ENCODE results near the gene PACSIN1. TPM values are rescaled to one million over a fixed set of nuclear protein-coding genes. Genes with fewer than 3 reads are reported as not detected.
A peak's percentile ranks its signal among the peaks of the same experiment; 100 is the strongest.
"Not testable (repeated sequence)": the region's sequence is repeated elsewhere in the genome, so short reads cannot be mapped to it uniquely, and the experiment has no call there.

PACSIN1 gene
- polyA plus RNA-seq, 12 donors = 0.43 to 3.0 (median 1.2) TPM; not detected in 2

DNA sequence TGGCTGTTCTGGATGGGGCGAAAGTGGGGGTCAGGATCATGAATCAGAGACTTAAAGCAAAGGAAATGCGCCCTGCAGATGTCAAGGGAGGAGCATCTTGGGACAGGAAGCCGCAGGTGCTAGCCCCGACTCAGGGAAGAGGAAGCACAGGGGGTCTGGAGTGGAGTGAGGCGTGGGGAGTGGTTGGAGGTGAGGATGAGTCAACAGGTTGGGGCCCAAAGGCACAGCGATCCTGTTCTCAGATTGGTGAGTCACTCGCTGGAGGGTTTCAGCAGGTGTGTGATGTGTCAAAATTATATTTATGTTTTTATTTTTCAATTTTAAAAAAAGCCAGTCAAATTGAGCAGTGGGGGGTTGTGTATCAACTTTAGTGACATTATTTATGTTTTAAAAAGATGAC is 19.0 kb downstream of the PACSIN1 start:
- no peak for DNase-seq

DNA sequence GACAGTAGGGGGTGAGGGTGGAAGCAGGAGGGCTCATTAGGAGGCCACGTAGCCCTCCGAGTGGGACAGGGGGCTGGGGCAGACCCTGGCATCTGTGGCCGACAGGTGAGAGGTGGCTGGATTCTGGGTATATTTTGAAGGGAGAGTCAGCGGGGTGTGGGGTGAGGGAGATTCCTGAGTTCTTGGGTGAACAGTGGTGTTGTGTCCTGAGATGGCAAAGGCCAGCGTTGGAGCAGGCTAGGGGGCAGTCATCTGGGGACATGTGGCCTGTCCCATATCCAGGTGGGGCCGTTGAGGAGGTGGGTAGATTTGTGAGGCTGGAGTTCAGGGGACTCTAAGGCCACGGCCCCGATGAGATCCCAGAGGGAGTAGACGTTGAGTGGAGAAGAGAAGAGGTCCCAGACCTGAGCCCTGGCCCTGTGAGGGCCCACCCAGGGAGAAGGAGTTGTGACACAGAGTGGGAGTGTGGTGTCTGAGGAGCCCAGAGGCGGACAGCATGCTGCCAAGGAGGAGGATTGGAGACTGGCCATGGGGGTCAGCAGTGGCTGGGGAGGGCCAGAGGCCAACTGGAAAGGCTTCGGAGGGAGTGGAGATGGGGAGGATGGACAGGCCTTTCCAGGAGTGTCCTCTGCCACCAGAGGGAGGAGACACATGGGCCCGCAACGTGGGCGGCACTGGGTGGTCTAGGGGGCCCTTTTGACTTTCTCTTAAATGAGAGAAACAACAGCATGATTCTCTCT is 19.6 kb downstream of the PACSIN1 start:
- DNase-seq = no peak

DNA sequence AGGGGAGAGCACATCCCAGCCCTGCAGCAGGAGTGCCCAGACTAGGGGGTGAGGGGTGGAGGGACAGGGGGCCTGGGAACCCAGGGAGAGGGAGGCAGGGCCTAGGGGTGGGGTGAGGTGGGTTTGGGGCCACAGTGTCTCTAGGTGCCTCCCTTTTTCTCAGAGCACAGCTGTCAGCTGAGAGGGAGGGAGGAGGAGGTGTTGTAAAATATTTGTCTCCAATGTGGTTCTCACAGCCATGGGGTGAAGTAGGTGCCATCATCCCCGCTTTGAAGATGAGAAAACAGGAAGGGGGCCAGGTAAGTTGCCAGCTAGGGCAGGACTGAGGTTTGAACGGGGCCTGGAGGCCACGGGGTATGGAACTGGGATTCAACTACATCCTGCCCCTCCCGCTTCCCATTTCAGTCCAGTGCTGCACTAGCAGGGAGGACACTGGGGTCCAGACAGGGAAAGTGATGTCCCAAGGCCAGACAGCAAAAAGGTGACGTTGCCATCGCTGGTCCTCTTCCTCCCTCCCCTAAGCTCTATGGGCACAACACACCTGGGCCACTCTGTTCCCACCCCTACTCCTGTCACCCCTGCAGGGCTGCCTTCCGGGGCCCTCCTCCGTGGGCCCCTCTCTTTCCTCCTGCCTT is 20.3 kb downstream of the PACSIN1 start:
- DNase-seq = no peak

DNA sequence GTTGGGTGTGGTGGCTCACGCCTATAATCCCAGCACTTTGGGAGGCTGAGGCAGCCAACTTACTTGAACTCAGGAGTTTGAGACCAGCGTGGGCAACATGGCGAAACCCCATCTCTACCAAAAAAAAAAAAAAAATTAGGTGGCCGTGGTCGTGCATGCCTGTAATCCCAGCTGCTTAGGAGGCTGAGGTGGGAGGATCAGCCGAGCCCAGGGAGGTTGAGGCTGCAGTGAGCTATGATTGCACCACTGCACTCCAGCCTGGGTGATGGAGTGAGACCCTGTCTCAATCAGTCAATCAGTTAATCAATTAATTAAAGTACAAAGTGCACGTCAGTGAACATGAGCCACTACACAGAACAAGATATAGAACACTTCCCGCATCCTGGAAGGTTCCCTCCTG is 21.0 kb downstream of the PACSIN1 start:
- DNase-seq = not testable (repeated sequence)

DNA sequence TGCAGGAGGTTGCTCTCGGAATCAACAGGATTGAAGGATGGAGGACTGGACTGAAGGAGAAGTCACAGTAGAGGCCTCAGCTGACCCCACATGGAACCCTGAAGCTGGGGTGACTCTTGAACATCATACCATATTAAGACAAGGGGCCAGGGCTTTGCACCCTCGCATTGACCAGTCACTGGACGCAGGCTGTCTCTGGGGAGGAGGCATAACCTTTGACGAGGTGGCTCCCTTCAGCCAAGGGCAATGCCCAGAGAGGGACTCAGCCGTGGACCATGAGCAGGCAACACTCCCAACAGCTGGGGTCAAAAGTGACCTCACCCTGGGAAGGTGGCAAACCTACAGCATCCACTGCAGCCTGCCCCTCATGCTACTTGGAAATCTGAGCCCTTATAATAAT is 21.7 kb downstream of the PACSIN1 start:
- DNase-seq = no peak

DNA sequence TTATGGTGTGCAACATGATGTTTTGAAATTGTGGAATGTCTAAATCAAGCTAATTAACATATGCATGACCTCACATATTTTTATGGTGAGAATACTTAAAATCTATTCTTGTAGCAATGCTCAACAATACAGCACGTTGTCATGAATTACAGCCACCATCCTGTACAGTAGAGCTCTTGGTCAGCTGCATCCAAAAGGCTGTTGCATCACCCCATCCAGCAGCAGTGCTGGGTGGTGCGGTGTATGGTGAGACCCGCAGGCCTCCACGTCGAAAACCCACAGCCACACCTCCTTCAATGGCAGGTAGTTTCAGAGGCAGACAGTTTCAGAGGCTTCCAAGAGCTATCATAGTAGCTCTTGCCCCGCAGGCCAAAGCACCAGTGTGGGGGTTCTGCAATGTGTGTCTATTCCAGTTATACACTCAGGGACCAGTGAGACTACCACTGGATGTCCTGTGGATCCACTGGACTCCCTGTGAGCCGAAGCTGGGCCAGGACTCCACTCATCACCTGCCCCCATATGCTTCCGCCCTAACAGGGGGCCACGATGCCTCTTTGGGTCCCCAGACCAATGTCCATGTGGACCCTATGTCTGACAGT is 23.4 kb downstream of the PACSIN1 start:
- no peak for DNase-seq

DNA sequence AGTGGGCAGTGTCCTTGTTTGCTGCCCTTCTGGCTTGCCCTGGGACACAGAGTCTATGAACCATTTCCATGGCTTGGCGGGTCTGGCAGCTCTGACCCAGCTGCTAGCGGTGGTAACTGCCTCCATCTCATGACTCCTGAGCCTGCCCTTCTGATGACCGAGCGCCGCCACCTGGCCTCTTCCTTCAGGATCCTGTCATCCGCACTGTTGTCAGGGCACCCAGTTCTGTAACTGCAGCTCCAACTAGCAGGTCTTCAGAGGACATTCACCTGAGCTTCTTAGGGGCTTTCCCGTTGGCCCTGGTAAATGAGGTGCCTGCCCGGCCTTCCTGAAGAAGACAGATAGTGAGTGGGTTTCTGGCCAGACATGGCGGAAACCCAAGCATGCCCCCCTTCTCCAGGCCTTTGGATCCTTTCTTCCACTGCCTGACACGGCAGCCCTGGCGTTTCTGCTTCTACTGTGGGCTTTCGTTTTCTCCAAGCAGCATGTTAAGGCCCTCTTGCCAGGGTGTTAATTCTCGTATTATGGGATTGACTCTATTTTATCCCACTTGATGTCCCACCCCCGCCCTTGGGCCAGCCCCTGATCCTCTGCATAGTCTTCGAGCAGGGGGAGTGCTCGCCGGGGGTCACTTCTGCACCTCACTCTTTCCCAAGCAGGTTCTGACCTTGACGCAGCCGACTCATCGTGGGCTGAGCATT is 24.7 kb downstream of the PACSIN1 start:
- DNase-seq = no peak

DNA sequence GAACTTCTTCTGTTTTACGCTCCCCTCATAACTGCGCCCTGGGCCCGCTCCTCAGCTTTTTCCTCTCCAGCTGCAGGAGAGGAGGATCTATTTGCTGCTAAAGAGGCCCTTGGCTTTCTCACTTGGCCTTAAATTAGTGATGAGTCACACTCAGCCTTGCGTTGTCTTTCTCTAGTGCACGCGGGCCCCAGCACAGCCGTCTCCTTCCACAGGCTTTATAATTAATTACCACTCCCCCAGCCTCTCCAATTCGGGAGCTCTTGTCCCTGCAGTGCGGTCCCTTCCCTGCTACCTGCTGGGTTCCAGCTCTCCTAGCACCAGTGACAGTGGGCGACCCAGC is 25.2 kb downstream of the PACSIN1 start:
- DNase-seq = peak; percentile 69

DNA sequence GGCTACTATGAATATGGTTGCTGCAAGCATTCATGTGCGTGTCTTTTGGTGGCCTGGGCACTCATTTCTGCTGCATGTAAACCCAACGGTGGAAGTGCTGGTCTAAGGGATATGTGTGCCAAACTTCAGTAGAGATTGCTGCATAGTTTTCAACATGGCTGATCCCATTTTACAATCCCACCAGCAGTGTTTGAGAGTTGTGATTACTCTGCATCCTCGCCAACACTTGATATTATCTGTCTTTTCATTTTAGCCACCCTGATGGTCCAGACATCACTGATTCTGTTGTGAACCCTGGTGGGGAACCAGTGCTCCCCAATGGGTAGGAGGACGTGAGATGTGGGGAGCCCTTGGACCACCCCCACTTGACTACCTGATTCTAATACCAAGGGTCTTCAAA is 27.5 kb downstream of the PACSIN1 start:
- no peak for DNase-seq

DNA sequence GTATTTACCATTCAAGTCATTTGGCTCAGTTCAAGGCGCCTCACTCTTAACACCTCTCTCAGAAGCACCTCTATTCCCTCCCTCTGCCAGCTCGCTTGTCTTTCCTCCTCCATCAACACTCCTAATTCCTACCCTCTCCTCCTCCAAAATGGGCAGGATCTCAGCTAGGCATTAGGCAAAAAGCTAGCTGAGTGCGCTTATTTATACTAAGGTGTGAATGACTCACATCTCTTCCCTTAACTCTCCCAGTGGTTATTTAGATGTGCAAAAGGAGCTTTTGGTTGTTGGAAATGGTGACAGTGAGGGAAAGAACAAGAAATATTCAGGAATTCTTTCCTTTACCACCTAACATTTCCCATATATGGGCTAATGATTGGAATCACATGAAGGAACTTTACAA is 29.1 kb downstream of the PACSIN1 start:
- no peak for DNase-seq

DNA sequence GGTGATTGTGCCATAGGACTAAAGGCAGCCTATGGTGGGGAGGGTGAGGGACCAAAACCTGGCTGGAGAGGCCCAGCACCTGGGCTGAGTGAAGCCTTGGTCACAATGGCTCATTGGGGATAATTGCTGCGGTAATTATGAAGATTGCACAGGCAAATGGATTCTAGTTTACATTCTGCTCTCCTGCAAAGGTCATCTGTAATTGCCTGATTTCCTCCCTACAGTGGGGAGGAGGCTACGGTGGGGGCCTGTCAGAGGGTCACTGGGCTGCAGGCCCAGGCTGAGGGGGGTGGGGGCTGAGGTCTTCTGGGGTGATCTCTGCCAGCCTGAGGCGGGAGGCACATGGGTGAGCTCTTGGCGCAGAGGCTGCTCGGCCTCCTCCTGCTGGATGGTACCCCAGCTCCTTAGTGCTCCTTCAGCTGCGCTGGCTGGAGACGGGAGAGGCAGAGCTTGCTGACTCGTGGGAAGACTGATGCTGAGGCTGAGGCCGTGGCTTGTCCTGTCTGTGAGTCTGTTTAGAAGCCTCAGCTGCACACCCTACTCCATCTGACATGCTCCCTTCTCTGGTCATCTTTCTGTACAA is 30.3 kb downstream of the PACSIN1 start:
- no peak for DNase-seq

DNA sequence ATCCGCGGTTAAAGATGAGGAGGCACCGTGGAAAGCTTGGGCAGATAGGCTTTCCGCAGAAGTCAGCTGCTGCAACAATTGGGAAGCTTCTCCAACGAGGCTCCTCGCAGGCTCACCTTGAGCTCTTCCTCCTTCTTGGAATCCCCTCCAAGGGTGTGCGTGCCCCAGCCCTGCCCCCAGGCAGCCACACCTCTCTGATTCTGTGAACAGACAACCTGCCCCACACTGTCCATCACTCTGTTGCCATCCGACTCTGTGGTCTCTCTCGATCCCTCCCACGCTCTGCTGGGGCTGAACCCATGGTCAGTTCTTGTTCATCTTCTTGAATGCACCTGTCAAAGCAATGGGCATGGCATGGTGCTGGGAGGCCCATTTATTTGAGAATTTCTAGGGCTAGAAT is 31.5 kb downstream of the PACSIN1 start:
- no peak for DNase-seq

DNA sequence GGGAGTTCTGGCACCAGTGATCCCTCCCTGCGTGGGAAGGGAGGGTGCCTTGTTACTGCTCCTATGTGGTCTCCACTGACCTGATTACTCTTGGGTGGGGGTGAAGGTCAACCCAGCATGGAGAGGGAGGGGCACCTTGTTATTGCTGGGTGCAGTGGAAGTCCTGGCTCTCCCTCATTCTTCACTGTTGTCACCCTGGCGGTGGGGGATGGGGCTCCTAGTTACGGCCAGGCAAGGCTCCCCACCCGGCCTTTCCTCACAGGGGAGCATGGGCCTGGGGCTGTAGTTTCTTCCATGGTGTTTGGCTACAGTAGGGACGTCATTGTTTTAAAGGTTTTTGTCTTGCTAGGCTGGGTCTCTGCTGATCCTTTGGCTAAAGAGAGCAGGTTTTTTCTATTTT is 40.8 kb downstream of the PACSIN1 start:
- no peak for DNase-seq

DNA sequence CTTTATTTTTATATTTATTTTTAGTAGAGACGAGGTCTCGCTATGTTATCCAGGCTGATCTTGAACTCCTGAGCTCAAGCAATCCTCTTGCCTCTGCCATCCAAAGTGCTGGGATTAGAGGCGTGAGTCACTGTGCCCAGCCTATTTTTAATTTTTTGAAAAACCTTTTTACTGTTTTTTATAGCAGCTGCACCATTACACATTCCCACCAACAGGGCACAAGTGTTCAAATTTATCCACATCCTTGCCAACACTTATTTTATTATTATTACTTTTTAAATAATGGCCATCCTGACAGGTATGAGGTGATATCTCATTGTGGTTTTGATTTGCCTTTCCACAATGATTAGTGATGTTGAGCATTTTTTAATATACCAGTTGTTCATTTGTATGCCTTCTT is 42.5 kb downstream of the PACSIN1 start:
- no peak for DNase-seq

DNA sequence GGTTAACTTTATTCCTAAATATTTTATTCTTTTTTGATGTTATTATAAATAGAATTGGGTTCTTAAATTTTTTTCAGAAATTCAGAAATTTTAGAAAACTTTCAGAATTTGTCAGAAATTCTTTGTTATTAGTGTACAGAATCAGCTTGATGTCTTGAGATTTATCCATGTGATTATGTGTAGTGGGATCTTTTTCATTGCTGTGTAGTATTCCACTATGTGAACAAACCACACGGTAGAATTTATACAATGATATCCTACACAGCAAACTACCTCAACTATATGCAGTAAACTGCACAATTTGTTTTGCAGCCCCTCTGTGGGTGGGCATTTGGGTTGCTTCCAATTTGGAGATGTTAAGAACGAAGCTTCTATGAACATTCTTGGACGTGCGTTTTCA is 43.9 kb downstream of the PACSIN1 start:
- no peak for DNase-seq

DNA sequence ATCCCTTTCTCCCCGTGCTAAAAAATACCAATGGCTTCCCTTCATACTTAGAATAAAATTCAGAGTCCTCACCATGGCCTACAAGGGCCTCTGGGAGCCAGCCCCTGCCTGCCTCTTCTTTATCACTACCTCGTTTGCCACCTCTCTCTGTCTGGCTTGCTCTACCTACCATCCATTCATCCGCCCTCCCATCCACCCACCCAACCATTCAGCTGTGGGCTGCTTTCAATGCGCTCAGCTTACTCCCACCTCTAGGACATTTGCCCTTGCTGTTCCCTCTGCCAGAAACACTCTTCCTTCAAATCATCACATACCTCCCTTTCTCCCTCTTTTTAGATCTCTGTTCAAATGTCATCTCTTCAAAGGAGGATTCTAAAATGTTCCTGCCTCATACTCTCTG is 44.4 kb downstream of the PACSIN1 start:
- no peak for DNase-seq

DNA sequence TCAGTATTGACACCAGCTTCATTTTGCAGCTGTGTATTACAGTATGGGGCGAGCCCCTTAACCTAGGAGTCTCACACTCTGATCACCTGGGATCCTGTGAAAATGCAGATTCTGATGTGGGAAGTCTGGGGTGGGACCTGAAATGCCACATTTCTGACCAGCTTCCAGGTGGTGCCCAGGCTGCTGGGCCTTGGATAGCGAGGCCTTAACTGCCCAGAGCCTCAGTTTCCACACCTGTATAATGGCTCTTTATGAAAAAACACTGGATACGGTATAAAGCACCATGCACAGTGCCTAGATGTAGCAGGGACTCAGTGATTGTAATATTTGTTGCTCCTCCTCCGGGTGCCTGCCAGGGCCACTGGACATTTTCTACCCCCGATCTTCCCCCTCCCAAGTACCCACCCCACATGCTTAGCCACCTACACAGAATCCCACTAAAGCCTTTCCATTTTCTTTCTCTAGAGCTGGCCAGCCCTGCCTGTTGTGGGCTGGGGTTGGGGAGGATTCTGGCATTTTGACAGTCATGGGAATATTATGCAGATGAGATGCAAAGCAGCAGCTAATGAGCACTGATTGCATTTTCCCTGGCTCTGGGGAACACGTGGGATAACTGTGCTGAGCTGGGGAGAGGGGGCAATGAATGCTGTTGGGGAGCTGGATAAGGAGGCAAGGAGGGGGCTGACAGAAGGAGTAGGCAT is 45.5 kb downstream of the PACSIN1 start:
- DNase-seq = no peak

DNA sequence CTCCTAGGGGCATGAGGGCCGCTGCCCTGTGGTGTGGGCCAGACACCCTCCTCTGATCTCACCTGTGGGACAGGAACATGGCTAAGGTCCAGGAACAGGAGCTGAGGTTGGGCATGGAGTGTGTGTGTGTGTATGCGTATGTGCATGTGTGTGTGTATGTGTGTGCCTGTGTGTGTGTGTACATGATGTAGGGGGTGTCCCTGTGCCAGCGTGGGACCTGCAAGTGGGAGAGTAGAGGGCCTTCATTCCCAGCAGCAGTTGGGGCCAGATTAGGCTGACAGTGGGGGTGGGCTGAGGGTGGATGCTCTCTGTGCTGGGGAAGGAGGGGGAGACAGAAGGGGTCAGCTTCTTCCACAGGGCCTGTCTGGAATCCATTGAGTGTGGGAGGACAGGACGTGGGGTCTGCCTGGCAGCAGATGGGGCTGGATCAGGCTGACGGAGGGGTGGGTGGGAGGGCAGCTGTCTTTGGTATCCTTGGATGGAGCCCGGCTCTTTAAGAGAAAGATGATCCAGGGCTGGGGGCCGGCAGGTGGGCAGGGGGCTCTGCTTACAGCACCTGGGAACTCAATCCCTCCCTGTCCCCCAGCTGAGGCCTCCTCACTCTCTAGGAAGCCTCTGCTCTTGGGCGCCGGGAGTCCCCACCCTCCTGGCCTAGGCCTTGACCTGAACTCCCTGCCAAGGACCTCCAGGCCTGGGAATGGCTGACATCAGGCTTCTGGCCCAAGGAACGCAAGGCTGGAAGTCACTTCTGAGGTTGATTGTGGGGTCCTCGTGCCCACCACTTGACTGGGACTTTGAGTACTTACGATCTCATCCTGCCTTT is 46.2 kb downstream of the PACSIN1 start:
- DNase-seq = no peak

DNA sequence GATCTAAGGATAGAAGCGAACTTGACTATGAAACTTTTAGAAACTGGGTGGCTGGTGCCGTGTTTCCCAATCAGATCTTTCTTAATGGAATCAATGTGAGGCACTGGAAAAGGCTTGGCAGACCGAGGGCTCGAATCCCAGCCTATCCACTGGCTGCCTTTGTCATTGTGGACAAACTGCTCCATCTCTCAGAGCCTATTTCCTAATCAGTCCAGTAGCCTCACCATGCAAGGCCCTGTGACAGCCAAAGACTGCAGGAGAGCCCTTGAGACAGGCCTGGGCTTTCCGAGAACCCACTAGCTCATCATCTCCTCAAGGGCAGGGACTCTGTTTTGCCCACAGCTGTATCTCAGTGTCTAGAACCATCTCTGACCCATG is 46.9 kb downstream of the PACSIN1 start:
- DNase-seq = no peak

DNA sequence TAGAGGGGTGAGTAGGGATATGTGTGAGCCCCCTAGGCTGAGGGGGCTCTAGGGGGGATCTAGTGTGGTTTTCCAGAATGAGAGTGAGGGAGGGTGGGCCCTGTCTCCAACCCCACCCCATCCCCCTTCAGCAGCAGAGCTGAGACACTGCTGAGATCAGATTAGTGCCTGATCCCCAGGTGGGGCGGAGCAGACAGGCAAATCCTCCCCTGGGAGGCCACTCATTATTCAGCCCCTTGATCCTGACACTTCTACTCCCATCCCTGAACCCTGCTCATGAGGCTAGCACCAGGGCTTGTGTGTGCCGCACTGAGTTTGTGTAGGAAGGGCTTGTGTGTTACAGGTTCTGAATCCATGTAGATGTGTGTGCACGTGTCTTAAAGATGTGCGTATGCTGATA is 47.8 kb downstream of the PACSIN1 start:
- DNase-seq = no peak

DNA sequence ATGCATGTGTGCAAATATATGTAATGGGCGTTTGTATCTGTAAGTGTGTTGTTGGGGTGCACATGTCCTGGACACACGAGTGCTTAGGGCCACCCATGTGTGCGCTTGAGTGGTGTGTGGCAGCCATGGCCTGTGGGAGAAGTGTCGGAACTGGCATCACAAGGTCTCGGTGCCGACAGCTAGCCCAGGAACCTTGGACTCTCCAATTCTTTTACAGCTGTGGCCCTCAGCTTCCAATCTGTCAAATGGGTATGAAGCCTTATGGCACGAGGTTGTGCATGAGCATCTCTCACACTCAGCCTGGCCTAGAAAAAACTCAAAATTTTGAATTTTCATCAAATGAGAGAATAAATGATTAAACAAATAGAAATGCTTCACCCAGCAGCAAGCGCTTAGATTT is 48.2 kb downstream of the PACSIN1 start:
- no peak for DNase-seq

Data from muscle of arm (tissue), 12 donors.